CD4-positive, alpha-beta T cell treated with Interleukin-15 for 1 hour (primary cell): ENCODE data around the gene LRSAM1.

Experiments
- DNase-seq: peaks from one replicate; pipeline ENCODE4 v3.0.0-alpha.2; 2020

LRSAM1 gene

GRCh38 chr9:127500399-127500798 lies 49.1 kb downstream of the LRSAM1 start:
- no peak for DNase-seq

- DNase-seq, result no peak
Measured at GRCh38 chr9:127500862-127501261, 49.6 kb downstream of the LRSAM1 start.

GRCh38 chr9:127501821-127502343 lies 50.6 kb downstream of the LRSAM1 start:
- no peak for DNase-seq

- DNase-seq, result no peak
Measured at GRCh38 chr9:127502706-127503378, 51.5 kb downstream of the LRSAM1 start.

- DNase-seq, result no peak
Measured at GRCh38 chr9:127503379-127503921, 52.1 kb downstream of the LRSAM1 start.

GRCh38 chr9:127503947-127504886 lies 52.9 kb downstream of the LRSAM1 start:
- peak; percentile 78 for DNase-seq

GRCh38 chr9:127504887-127505251 lies 53.6 kb downstream of the LRSAM1 start:
- no peak for DNase-seq

GRCh38 chr9:127505396-127506116 lies 54.2 kb downstream of the LRSAM1 start:
- no peak for DNase-seq

- DNase-seq, result no peak
Measured at GRCh38 chr9:127506117-127506813, 55.0 kb downstream of the LRSAM1 start.

GRCh38 chr9:127506814-127507750 lies 55.8 kb downstream of the LRSAM1 start:
- DNase-seq, result no peak

GRCh38 chr9:127507751-127508648 lies 56.7 kb downstream of the LRSAM1 start:
- no peak for DNase-seq

GRCh38 chr9:127508901-127509260 lies 57.6 kb downstream of the LRSAM1 start:
- DNase-seq, result no peak

GRCh38 chr9:127509261-127509954 lies 58.1 kb downstream of the LRSAM1 start:
- no peak for DNase-seq

- no peak for DNase-seq
Measured at GRCh38 chr9:127509955-127510299, 58.6 kb downstream of the LRSAM1 start.

- DNase-seq, result no peak
Measured at GRCh38 chr9:127514468-127514867, 63.2 kb downstream of the LRSAM1 start.

- DNase-seq, result no peak
Measured at GRCh38 chr9:127516835-127517607, 65.7 kb downstream of the LRSAM1 start.

GRCh38 chr9:127517620-127518019 lies 66.3 kb downstream of the LRSAM1 start:
- no peak for DNase-seq

- no peak for DNase-seq
Measured at GRCh38 chr9:127518091-127518856, 67.0 kb downstream of the LRSAM1 start.
